ENCODE results near the gene ABCD4. TPM values are rescaled to one million over a fixed set of nuclear protein-coding genes. Genes with fewer than 3 reads are reported as not detected.
"Not testable (repeated sequence)": the region's sequence is repeated elsewhere in the genome, so short reads cannot be mapped to it uniquely, and the experiment has no call there.

The ABCD4 gene
- 10 to 100 TPM; 22.5 to 26.8 TPM for total RNA-seq
- long read RNA-seq, transcript ABCD4-201 (19 exons, 3,003 nt) = major isoform, 8 of 31 reads
- long read RNA-seq, partial matches to known transcripts = 1 of 31 reads
- long read RNA-seq, other reads (novel, unspliced or antisense) = 21 of 31 reads

- intact Hi-C loops (cut with DNase I) = no loop called here
- peak; percentile 99 for ATAC-seq
- DNase-seq = peak; percentile 96
These were observed at the start of gene ABCD4 for GRCh38 chr14:74302634-74303569. Gene ABCD4 (minus strand): TSS chr14:74302934. CDS start chr14:74302912, 22 bp downstream.

DNA sequence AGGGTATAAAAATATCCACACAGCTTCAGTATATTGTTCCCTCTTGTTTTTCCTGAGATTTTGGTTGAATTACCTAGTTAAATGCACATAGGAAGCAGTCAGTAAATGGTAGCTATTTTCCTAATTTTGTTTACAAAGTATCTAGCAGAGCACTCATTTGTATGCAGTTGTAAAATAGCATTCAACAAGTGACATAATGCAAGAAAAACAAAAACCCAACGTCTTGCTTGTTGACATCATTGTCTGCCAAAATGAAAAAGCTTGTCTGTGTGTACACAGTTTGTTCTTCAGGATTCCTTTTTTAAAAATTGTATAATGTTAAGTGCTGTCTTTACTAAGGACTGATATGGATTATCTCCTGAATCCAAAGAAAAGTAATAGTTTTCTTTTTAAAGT, 48.2 kb upstream of the ABCD4 start:
- no peak for DNase-seq
- ATAC-seq = no peak
- intact Hi-C loops (cut with DNase I) = no loop called here

GRCh38 chr14:74350211-74350927, 47.6 kb upstream of the ABCD4 start:
- ATAC-seq (no peak), DNase-seq (no peak)
- intact Hi-C loops (cut with DNase I) = no loop called here

DNA sequence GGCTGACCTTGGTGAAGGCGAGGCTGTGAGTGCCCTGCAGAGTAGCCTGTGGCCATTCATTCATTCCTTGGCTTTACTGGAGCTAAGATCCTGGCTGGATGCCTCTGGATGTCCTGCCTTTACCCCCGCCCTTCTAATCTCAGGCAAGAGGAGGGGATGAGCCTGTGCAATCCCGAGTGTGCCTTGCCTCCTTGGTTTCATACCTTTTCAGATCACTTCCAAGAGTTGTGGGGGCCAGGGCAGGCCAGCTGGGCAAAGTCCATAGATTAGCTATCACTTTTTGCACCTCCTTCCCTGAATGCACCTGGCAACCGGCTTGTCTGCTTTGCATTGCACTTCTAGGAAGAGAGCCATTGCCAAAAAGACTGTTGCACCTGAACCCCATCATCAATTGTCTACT, 47.0 kb upstream of the ABCD4 start:
- DNase-seq (no peak), ATAC-seq (no peak)
- intact Hi-C loops (cut with DNase I) = no loop called here

DNA sequence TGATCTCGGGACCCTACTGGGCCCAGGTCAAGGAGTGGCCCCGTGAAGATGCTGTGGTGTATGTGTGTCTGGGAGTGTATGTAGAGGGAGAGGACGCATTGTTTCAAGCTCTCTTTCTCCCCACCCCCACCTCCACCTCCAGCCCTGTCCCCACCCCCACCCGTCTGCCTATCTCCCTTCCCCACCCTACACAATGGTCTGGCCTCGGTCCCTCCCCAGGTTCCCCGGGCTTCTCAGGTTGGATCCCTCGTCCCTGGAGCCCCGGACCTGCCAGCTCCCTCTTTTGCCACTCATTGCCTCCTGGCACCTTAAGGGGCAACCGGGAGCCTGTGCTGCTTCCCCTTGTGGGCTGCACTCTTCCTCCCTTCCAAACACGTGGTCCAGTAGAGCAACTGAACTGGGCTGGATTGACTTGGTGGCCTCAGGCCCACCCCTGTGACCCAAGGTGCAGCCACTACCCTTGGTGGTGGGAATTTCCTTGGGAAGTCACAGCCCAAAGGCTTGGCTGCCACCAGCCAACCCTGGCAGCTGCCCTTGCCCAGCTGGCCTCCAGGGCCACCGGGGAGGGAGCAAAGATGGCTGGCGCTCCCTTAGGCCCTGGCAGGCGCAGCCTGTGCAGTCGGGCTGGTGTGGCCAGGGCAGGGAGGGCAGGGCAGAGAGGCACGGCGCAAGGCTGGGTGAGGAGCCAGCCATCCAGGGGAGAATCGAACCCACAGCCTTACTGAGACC, 46.2 kb upstream of the ABCD4 start:
- DNase-seq (no peak), ATAC-seq (no peak)
- intact Hi-C loops (cut with DNase I) = no loop called here

DNA sequence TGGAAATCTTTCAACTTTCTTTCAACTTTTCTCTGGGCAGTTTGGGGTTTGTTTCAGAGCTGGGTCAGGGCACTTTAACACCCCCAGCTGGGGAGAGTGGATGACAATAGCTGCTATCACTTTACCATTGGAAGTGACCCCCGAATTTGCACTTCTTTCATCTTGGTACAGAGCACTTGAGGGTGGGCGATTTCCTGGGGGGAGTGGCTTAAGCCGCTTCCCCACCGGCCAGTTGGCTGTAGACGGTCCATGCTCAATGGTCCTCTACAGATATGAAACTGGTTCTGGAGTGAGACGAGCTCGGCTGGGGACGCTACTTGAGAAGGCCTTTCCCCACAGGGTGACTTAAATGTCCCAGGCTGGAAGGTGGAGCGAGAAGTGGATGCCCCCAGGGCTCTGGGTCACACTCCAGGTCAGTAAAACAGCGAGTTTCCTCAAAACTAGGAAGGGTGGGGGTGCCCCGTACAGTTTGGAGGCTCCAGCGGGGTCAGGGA, 45.6 kb upstream of the ABCD4 start, which contains the start of gene VRTN:
Gene VRTN (plus strand): TSS at position 231 of the 494 bp plus-strand sequence. CDS start 8,313 bp downstream, outside the sequence.
- ATAC-seq (no peak), DNase-seq (no peak)
- intact Hi-C loops (cut with DNase I) = no loop called here

DNA sequence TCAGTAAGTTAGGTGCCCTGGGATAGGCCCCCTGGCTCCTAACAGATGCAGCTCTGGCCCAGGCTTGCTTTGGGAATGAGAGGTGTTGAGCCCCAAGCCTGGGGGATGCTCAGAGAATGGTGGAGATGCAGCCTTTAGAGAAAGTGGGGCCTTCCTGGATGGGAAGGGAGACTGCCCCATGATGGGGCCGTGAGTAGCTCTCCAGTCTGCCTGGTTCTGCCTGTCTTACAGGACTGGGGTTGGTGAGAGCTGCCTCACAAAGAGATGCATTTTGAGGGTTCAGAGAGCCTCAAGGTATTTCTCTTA, 45.0 kb upstream of the ABCD4 start:
- ATAC-seq (no peak), DNase-seq (no peak)
- intact Hi-C loops (cut with DNase I) = no loop called here

DNA sequence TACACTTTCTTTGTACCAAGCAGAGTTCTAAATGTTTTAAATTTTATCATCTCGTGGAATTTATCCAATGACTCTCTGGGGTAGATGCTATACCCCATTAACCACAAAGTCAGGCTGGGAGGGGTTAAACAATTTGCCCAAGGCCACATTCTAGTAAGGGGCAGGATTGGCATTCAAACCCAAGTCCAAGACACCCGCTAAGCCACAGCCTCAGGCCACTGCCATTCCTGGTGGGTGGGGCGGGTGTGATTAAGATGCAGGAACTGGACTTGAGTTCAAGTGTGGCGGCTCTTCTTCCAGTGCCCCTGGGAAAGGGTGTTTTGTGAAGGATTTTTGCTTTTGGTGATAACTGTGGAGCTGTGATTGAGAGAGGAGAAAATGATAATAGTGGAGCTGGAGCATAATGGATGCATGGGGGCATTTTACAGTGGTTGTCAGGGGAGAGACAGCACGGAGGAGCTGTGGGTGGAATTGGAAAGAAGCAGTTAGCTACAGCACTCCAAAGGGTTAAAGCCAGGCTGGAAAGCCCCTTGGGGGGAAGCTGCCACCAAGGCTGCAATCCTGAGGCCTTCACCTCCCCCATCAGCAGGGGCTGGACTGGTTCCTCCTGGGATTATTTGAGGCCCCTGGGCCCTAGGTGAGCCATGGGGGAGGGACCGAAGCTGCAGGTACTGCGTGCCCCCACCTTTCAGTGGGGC, 44.5 kb upstream of the ABCD4 start:
- ATAC-seq (no peak), DNase-seq (no peak)
- intact Hi-C loops (cut with DNase I) = no loop called here

DNA sequence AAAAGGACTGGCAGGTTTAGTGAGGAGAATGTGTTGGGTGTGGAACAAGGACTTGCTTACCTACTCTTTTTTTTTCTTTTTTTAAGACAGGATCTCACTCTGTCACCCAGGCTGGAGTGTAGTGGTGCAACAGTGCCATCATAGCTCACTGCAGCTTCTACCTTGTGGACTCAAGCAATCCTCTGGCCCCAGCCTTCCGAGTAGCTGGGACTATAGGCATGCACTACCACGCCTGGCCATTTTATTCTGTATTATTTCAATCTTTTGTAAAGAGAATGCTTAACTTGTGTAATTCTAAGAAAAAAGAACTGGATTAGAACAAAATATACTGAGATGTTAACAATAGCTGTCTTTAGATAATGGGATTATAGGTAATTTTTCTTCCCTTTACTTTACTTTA, 43.6 kb upstream of the ABCD4 start:
- intact Hi-C loops (cut with DNase I) = no loop called here
- ATAC-seq = no peak

DNA sequence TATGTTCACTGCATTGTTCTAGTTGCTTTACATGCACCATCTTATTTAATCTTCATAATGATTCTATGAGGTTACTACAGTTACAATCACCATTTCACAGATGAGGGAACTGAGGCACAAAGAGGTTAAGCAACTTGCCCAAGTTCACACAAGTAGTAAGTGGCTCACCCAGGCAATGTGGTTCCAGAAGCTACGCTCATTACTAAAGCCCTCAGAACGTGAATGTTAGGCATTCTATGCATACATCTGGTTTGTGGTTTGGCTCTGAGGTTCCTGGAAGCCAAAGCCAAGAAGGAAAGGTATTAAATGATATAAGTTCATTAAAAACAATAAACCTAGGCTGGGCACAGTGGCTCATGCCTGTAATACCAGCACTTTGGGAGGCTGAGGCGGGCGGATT, 31.2 kb upstream of the ABCD4 start:
- ATAC-seq (no peak), DNase-seq (no peak)
- intact Hi-C loops (cut with DNase I) = no loop called here

More for the DNA sequence above, 43.6 kb upstream of the ABCD4 start:
- DNase-seq = no peak

DNA sequence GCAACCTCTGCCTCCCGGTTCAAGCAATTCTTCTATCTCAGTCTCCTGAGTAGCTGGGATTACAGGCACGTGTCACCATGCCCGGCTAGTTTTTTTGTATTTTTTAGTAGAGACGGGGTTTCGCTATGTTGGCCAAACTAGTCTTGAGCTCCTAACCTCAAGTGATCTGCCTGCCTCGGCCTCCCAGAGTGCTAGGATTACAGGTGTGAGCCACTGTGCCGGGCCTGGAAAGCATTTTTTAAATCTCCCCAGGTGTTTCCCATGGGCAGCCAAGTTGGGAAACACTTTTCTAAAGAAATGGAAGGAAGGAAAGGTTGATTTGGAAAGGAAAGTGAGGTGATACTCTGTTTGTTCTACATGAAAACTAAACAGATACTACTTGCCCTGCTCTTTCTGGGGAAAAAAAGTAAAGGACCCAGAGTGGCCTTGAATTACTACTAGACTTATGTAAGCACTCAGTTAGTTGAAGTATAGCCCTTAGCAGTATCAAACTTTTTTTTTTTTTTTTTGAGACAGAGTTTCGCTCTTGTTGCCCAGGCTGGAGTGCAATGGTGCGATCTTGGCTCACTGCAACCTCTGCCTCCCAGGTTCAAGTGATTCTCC, 27.3 kb upstream of the ABCD4 start:
- ATAC-seq; DNase-seq; intact Hi-C loops (cut with DNase I): not testable (repeated sequence)

- intact Hi-C loops (cut with DNase I) = no loop called here
- DNase-seq = no peak
- no peak for ATAC-seq
These were observed 23.8 kb upstream of the ABCD4 start for GRCh38 chr14:74326369-74327152.

- ATAC-seq (no peak), DNase-seq (no peak)
- intact Hi-C loops (cut with DNase I) = no loop called here
These were observed 22.7 kb upstream of the ABCD4 start for GRCh38 chr14:74325446-74325845.

DNA sequence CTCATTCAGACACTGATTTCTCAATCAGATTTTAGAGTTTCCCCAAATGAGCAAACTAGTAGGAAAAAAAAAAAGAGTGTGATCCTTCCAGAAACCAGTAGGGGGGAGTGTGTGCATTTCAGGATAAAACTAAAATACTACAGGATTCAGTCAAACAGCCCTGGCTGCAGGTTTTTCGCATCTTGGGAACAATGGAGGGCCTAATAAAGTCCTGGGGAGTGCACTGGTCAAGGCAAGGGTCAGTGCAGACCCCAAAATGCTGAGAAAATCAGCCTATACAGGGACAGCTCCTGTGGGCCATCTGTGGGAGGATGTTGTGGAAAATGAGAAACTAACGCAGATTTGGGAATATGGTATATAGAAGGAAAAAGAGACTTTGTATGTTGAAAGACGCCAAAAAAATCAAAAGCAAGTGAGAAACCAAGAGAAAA, 22.2 kb upstream of the ABCD4 start:
- ATAC-seq (no peak), DNase-seq (no peak)
- intact Hi-C loops (cut with DNase I) = no loop called here

DNA sequence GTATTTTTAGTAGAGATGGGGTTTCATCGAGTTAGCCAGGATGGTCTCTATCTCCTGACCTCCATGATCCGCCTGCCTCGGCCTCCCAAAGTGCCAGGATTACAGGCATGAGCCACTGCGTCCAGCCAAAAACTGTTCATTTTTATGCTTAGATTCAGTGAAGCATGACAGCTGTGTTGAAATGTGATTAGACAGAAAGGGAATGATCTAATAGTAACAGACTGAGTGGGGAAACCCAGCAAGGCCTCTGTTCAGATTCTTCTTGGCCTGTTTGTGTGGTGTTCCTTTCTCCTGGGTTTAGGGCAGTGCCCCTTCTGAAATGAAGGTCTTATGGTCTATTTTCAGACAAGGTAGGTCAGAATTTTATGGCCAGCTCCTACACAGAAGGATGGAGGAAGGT, 11.8 kb upstream of the ABCD4 start:
- intact Hi-C loops (cut with DNase I) = no loop called here
- ATAC-seq = peak in 1 of 2 donors; percentile 59
- DNase-seq = no peak

- ATAC-seq (no peak), DNase-seq (no peak)
- intact Hi-C loops (cut with DNase I) = no loop called here
These were observed 10.9 kb upstream of the ABCD4 start for GRCh38 chr14:74313601-74314000.

GRCh38 chr14:74312161-74312560, 9.4 kb upstream of the ABCD4 start:
- intact Hi-C loops (cut with DNase I) = no loop called here
- ATAC-seq = no peak
- DNase-seq = no peak

All from left cardiac atrium (tissue), 4 donors.